ENCODE measurements around the gene PLCL1. TPM values are rescaled to one million over a fixed set of nuclear protein-coding genes. Genes with fewer than 3 reads are reported as not detected.

PLCL1 gene
- total RNA-seq, 1 experiment from 2014 or later = not detected

DNA sequence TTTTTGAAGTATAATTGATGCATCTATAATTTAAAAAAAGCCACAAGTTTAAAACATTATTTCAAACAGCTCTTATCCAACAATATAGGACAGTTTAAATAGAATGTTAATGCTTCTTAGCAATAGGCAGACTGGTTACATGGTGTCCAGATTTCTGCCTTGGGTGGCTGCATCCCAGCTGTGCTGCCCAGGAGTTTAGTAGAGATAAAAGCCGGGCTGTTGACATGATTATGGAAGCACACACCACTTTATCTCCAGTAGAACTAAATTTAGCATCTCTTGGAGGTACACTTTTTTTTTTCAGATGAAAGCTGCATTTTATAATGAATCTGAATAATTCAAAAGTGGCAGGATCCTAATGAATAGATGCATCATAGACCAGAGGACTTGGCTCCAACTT lies 309.7 kb downstream of the PLCL1 start:
- no peak for DNase-seq (ENCODE audit: low spot score)

DNA sequence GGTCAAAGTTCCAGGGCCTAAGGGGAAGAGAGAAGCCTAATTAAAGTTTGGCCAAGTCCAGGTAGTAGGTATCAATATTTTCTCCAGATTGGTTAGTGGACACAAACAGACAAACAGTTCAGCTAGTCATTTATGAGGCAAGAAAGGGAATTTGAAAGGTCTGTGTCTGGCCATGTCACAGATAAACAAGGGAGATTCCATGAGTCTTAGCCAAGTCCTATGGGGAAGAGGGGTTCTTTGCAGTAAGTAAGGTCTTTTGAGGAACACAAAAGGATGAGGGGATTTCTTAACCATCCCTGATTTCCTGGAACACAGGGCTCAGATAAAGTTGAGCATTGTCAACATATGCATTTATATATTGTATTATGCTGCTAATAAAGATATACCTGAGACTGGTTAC lies 310.8 kb downstream of the PLCL1 start:
- DNase-seq (ENCODE audit: low spot score) = no peak

DNA sequence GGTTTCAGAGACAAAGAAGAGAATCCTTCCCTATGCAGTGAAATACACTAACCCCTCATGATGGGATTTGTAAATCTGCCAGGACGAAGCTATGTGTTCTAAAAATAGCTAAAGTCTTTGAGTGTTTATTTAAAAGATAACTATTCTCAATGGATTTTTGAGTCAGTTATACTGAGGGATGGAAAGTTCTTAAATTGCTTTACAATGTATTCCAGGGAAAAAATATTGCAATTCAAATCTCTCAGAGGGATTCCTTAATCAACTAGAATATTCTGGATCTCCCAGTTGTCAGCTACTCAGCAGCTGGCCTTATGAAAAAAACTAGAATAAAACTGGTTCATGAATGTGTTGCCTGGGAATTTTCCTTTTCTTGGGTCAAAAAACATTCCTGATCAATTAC lies 312.4 kb downstream of the PLCL1 start:
- no peak for DNase-seq (ENCODE audit: low spot score)

DNA sequence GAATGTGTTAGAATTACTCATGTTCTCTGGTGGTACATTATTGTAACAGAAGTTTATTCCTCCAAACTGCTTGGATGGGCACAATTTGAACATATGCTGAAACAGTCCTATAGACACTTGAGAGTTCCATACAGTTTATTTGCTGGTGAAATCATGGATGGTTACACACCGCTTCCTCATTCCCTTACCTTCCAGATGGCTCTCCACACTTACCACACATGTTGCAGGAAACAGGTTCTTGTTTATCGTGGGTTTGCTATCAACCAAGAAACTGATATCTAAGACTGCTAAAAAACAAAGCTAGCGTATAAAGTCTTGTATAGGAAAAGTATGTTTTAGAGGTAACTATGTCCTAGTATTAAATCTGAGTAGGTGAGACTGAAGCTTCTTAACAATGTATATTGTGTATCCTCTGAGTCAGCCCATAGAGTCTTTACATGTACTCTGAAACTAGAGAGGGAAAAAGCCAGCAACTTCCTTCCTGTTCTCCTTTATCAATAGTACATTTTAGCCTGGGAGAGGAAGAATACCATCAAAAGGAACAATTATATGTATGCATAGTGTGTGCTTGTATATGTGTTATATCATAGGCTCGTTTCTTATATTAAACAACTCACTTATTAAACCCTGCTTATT lies 313.1 kb downstream of the PLCL1 start:
- DNase-seq (ENCODE audit: low spot score) = no peak

DNA sequence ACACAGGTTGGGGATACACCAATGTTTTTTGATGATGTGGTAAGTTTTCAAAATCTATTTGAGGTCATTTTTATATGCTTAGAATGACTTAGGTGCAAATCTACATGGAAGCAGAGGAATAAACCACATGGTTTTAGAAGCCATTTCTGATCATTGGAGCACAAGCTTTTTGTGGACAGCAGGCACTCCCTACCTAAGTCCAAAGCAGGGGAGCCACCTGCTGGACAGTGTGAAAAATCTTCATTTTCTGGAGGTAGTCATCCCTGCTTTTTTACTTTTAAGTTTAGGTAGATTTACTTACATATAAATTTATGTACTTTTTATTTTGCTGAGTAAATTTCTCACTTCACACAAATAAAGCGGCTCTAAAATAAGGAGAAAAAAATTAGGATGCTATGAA lies 323.2 kb downstream of the PLCL1 start:
- DNase-seq (ENCODE audit: low spot score) = peak; percentile 34

DNA sequence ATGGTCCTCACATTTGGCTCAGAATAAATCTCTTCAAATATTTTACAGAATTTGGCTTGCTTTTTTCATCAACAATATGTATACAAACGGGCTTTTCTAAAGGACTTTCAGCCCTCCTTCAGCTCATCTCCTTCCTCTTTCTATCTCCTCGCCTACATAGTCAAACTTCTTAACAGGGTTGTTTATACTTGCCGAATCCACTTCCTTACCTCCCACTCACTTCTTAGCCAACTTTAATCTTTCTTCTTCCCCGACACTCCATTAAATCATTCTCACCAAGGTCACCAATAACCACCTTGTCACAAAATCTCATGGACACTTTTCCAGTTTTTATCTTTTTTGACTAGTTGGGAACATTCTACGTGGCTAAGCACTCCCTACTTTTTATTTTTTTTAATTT lies 325.2 kb downstream of the PLCL1 start:
- no peak for DNase-seq (ENCODE audit: low spot score)

DNA sequence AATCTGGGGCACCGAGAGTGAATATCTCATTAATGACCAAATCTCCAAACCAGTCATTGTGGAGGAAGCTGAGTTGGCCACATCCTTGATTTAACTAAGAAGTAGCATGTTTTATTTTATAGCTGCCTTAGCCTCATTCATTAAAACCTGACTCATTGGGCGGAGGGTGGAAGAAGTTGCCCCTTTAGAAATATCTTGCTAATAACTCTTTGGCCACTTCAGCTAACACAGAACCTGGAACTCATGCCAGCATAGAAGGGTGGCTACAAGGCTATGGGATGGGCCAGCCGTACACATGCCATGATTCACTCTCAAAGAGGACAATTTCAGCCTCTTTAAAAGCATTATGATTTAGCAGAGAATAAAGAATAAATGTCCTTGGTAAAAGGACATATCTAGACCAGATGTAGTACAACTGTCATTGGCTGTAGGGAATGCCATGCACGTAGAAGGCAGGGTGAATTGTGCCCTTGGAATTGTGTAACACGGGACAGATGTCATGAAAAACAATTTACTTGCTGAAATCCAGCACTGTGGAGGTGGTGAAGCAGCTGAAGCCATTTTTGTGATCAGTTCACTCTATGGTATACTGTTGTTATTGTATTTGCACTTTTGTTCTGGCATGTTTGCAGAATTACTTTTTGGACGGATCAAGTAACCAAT lies 330.0 kb downstream of the PLCL1 start:
- DNase-seq (ENCODE audit: low spot score) = peak; percentile 23

DNA sequence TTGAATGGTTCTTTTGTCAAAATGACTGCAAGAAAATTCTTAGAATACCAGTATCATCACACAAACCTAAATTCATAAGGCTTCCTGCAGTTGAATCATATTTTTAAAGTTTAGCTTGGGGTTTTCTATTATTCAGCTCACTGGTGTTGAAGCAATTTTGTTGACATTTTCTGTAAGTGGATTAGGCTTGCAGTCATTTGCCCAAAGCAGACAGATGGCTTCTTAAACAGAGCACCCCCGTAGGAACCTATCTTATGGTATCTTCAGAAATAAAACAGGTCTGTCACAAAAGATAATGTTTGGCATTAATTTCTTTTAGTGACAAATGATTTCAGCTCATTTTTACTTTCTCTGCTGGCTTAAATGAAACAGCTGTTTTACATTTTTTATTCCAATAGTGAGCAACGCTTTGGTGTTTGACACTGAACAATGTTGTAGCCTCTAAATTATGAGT lies 331.1 kb downstream of the PLCL1 start:
- no peak for DNase-seq (ENCODE audit: low spot score)

DNA sequence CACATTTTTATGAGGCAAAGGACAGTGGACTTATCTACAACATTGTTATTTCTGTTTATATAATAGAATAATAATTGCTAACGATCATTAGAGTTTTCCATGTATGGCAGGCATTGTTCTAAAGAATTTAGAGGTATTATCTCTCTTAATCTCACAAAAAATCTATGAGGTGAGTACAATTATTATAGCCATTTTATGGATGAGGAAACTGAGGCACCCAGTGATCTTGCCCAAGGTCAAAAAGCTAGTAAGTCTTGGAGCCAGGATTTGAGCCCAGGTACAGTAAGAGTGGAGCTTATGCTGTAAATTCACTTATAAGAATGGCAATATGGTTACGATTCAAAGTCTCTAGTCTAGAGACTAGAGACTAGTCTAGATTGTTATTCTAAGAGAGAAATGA lies 331.7 kb downstream of the PLCL1 start:
- DNase-seq (ENCODE audit: low spot score) = no peak

DNA sequence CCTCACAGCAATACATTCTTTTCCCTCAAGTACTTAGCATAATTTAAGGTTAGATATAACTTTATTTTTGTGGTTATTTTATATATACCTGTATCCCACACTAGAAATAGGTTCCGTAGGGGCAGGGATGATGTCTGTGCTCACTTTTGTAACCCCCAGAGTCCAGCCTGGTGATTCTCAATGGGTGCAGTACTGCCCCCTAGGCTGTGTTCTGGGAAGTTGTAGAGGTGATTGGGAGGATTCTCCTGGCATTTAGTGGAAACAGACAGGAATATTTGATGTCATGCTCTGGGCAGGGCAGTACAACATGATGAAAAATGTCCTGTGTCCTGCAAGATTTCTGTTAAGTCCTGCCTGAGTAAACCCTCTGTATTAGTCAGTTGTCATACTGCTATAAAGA lies 333.3 kb downstream of the PLCL1 start:
- DNase-seq (ENCODE audit: low spot score) = no peak

DNA sequence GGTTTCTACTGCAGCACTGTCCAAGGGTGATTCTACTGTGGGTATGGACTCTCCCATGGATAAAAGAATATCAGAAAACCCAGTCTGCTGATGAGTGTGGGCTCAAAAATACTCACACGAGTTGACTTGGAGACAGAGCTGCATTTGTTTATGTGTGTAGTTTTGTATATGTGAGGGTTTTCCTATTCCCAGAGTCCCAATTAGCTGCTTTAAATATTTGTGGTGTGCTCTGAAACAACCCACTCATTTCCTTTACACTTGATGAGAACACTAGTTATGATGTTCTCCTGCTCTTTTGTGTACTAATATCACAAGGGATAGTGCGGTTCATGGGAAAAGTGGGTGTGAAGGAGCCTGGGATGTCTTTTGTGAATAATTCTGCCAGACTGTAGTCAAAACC lies 337.3 kb downstream of the PLCL1 start:
- DNase-seq (ENCODE audit: low spot score) = no peak

DNA sequence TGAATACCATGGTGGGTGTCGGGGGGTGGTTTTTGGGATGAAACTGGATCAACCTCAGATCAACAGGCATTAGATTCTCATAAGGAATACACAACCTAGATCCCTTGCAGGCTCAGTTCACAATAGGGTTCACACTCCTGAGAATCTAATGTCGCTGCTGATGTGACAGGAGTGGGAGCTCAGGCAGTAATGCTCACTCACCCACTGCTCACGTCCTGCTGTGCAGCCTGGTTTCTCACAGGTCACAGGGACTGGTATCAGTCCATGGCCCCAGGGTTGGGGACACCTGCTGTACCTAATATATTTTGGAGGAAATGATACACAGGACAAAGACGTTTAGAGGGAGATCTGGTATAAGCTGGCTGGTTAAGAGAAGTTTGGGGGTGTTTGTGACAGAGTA lies 338.8 kb downstream of the PLCL1 start:
- no peak for DNase-seq (ENCODE audit: low spot score)

DNA sequence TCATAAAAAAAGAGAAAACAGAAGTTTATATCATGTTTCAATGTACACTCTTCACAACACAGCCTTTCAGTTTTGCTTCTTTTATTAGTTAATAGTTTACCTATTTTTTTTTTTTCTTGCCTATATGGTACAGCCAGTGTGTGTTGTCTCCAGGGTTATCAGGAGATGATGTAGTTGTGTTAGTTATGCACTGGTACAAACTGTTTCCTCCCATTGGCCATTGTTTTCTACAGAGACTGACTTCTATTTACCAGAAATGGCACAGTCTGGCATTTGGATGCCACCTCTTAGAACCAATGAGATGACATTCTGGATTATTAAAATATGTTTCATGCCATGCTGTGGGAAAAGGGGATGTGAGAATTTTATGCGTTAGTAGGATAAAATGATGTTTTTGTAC lies 339.4 kb downstream of the PLCL1 start:
- DNase-seq (ENCODE audit: low spot score) = no peak

DNA sequence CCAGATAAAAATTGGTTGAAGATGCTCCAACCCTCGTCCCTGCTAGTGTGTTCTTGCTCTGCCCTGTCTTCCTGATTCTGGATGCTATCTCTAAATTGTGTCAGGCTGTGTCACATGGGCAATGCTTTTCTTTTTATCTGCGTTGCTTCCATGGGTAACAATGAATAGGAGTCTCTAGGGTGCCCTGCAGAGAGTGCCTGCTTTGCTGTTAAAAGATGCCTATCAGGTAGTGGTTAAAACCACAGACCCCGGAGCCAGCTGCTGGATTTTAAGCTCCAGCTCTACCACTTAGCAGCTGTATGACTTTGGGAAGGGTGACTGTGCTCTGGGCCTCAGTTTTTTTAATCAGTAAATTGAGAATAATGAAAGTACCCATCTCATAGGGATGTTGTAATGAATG lies 340.3 kb downstream of the PLCL1 start:
- DNase-seq (ENCODE audit: low spot score) = no peak

DNA sequence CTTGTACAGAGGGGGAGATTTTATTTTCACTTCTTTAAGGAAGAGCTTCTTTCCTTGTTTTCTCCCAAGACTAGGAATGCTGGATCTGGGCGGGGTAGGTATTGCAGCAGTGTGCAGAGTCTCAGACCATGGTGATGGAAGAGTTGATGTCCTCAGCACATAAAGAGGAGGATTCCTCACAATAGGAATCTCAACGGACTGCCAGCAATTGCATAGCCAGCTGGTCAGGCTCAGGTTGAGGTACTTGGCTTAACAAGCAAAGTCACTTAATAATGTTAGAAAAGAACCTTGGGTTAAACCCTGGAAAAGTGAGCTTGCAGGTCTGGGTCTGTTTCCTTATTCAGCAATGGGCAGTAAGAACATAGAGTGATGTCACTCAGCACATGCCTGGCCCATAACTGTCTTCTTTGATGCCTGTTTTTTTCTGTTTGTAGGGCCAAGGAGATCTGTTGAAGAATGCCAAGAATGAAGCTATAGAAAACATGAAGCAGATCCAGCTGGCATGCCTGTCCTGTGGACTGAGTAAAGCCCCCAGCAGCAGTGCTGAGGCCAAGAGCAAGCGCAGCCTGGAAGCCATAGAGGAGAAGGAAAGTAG lies 342.1 kb downstream of the PLCL1 start:
- no peak for DNase-seq (ENCODE audit: low spot score)

DNA sequence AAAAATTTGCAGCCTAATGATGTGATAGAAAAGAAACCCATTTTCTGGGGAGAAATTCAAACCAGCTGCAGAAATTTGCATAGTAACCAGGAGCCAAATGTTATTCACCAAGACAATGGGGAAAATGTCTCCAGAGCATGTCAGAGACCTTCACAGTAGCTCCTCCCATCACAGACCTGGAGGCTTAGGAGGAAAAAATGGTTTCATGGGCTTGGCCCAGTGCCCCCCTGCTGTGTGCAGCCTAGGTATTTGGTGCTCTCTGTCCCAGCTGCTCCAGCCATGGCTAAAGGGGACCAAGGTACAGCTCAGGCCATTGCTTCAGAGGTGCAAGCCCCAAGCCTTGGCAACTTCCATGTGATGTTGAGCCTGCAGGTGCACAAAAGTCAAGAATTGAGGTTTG lies 352.9 kb downstream of the PLCL1 start:
- no peak for DNase-seq (ENCODE audit: low spot score)

DNA sequence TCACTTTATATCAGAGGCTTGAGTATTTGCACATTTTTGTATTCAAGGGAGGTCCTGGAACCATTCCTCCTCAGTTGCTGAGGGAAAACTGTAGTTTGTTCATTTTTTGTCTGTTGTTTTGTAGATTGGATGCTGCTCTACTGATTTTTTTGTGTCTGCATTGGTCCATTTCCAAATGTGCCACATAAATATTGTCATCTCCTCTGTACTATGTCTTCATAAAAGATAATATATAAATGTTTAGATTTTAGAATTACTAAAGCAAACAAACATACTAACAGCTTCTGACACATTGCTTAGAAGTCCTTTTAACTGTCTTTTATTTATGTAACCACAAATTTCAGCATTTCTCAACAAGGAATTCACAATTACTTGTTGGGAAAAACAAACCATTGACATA lies 356.8 kb downstream of the PLCL1 start:
- DNase-seq (ENCODE audit: low spot score) = no peak

DNA sequence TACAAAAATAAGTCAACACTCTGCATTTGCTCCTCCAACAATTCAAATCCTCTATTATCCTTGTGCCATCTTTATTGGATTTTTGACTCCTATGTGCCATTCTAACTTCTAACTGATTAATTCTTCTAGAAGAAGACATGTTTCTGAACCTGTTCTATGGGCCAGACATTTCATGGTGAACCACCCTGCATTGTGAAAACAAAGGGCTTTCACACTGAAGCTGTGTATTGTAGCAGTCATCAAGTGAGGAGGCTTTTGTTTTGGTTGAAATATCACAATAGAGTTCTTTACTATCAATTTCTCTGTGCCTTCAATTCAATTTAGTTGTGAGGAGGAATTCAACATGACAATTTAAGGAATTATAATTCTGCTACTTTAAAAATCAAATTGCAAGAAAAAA lies 357.9 kb downstream of the PLCL1 start:
- DNase-seq (ENCODE audit: low spot score) = no peak

DNA sequence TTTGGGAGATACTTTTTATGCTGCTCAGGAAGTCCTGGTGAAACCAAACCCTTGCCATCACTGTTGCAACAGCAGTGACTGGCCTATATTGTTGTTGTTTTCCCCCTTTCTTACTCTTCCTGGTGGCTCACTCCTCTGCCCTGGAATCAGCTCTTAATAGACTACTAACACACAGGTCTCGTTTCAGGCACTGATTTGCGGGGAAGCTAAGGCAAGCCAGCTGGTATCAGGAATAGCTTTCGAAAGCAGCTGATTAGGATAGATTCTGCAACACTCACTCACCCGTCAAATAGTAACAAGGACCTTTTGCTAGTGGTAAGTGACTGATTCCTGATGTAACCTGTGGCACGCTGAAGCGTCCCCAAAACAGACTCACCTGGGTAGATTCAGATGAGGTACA lies 360.4 kb downstream of the PLCL1 start:
- DNase-seq (ENCODE audit: low spot score) = no peak

DNA sequence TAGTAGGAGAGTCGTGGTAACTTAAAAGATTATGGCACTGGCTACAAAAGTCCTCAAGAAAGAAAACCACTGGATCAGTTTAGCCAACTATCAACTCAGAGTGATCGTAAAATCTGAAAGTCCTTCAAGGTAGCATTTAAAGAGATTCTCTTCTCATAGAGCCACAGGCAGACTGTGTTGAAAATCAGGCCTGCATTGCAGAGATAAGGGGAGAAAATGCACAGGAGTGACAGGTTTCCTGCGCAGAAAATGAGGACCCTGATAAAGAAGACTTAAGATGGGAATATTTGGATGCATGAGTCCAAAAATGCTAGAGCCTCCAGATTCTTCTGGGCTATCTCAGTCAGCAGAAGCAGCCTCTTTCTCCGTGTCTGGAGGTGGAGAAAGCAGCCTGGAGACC lies 360.9 kb downstream of the PLCL1 start:
- DNase-seq (ENCODE audit: low spot score) = no peak

DNA sequence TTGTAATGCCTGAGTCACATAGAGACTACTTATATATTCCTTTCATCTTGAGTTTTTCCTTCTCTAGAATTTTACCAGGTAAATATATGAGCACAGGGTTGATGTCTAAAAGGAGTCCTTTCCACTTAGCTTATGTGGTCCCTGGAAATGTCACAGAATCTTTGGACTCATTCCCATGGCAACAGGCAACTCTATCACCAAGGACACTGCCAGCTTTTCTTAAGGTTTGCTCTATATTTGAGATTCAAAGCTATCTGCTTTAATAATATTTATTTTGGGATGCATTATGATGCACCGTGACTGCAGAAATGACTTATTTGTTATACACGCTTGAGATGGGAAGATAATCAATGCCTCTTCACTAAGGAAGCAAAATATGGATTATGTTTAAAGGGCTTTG lies 363.0 kb downstream of the PLCL1 start:
- DNase-seq (ENCODE audit: low spot score) = no peak

DNA sequence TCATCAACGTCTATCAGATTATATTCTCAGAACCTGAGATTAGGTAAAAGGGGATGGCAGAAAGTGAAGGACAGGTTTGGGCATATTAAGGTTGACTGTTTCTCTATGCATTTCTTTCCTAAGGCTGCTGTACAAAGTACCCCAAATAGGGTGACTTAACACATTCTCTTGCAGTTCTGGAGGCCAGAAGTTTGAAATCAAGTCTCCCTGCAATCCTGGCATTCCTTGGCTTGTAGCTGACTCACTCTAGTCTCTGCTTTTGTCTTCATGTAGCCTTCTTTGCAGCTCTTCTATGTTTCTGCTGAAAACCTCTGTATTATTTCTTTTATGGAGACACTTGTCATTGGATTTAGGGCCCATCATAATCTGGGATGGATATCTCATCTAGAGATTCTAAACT lies 364.3 kb downstream of the PLCL1 start:
- no peak for DNase-seq (ENCODE audit: low spot score)

DNA sequence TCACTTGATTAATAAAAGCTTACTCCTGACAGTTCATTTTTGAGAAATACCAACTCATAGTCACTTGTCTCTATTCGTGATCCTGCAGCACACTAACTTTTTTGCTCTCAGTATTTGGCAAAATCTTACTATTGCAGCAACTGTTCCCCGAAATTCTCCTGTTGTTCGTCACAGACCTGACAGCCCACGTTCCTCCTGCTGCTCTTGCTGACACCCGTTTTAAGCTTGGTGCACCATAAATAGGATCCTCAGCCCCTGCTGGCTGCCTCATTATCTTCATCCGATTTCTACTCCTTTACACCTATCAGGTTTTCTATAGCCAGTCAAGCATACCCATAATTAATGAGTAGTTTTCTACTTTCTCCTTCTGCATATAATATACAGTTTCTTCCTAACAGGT lies 368.8 kb downstream of the PLCL1 start:
- DNase-seq (ENCODE audit: low spot score) = no peak

DNA sequence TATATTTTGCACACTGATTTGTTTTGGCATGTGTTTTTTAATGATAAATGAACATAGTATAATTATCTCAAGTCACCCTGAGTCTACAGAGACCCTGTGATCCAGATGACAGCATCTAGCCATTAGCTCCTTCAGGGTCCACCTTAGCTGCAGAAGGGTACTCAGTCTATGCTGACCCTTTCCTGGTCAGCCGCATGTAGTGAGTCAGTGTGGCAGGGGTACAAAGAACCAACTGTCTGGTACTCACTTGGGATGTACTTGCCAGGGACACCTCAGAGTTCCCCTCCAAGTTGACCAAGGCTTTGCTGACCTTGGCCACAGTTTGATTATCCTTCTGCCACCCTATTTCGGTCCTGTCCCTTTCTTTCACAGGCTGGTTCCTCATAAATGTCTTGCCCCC lies 369.5 kb downstream of the PLCL1 start:
- no peak for DNase-seq (ENCODE audit: low spot score)

Measured in A172 (cell line).